HL-60/S4 treated with phorbol 12-myristate 13-acetate at 8.2 ng/mL for 4 days and 3 days (cell line): ENCODE results near the gene METTL8.

Experiments
- in situ Hi-C: fragments of 300-500 bp; cut with MboI; formaldehyde crosslinking; loops from 2 replicates; pipeline ENCODE4 v1.15.0; 2022; ENCODE audit warnings: low sequenced_read_pairs

Gene METTL8

GRCh38 chr2:171267855-171268629 is 165.7 kb downstream of the METTL8 start:
- in situ Hi-C loops, result no loop called here
